GM12878 (cell line): ENCODE measurements around the gene CCDC107. TPM values are rescaled to one million over a fixed set of nuclear protein-coding genes. Genes with fewer than 3 reads are reported as not detected.
A peak's percentile ranks its signal among the peaks of the same experiment; 100 is the strongest.

ENCODE experiments used
- ESRRA ChIP-seq: IDR thresholded peaks from 2 replicates; pipeline ENCODE4 v1.6.1; 2012; ENCODE audit warnings: mild to moderate bottlenecking, low read length, improper control_type of control experiment
- HDAC2 ChIP-seq: fragments of 200-600 bp; sonication (generic); IDR thresholded peaks from 2 replicates; pipeline ENCODE4 v1.6.1; 2017
- MTA3 ChIP-seq: IDR thresholded peaks from 2 replicates; pipeline ENCODE4 v1.6.1; 2012; ENCODE audit warnings: low read length, inconsistent platforms, borderline replicate concordance
- NFXL1 ChIP-seq: fragments of 450-650 bp; IDR thresholded peaks from 2 replicates; pipeline ENCODE4 v1.6.1; 2017; ENCODE audit warnings: antibody characterized with exemption, mild to moderate bottlenecking, borderline replicate concordance
- RFX5 ChIP-seq: IDR thresholded peaks from 2 replicates; pipeline ENCODE4 v1.6.1; 2011; ENCODE audit warnings: low read depth, low read length, improper control_type of control experiment
- ZSCAN29 ChIP-seq: fragments of 450-650 bp; IDR thresholded peaks from 2 replicates; pipeline ENCODE4 v1.6.1; 2017; ENCODE audit warnings: mild to moderate bottlenecking, moderate library complexity
- polyA plus RNA-seq, 11 experiments: library from polyadenylated mRNA; depleted of rRNA in 4 of 11; unstranded in 6 of 11; stranded (reverse) in 5 of 11; fragments of >200 nt; fragmentation: Nextera tagmentation in 4 of 11; fragmentation: Illumina TruSeq in 1 of 11; extraction: Ambion mirVana in 4 of 11; extraction: Trizol in 1 of 11; gene quantifications; 1 replicate in 1 of 11; 2 replicates in 10 of 11; pipeline versions ENCODE4 v1.2.1 to v1.2.3, GENCODE V29; 2011 to 2016; ENCODE audit warnings: inconsistent platforms in 2 of 11, missing spikeins in 2 of 11, low read depth in 1 of 11
- total RNA-seq, 4 experiments: library from RNA; depleted of rRNA in 3 of 4; stranded (reverse); fragments of >200 nt in 3 of 4; fragmentation: Illumina TruSeq in 1 of 4; extraction: Trizol in 1 of 4; gene quantifications; 2 replicates each; pipeline versions ENCODE4 v1.2.1 to v1.2.3, GENCODE V29; 2013 to 2021
- TF ChIP-seq, protein P1 (sequence below): fragments of 450-650 bp; IDR thresholded peaks from 2 replicates; pipeline ENCODE4 v1.6.1; 2016; ENCODE audit warnings: mild to moderate bottlenecking
- TF ChIP-seq, protein P2 (sequence below): fragments of 450-650 bp; IDR thresholded peaks from 2 replicates; pipeline ENCODE4 v1.6.1; 2017; ENCODE audit warnings: antibody characterized with exemption, mild to moderate bottlenecking, moderate library complexity
- TF ChIP-seq, protein P3 (sequence below): fragments of 450-650 bp; IDR thresholded peaks from 2 replicates; pipeline ENCODE4 v1.6.1; 2017; ENCODE audit warnings: mild to moderate bottlenecking, moderate library complexity
- TF ChIP-seq, protein P4 (sequence below): fragments of 450-650 bp; IDR thresholded peaks from 2 replicates; pipeline ENCODE4 v1.6.1; 2018; ENCODE audit warnings: borderline replicate concordance, mild to moderate bottlenecking; ENCODE audit not compliant: partially characterized antibody
- TF ChIP-seq, protein P5 (sequence below): fragments of 450-650 bp; IDR thresholded peaks from 2 replicates; pipeline ENCODE4 v1.6.1; 2017; ENCODE audit warnings: mild to moderate bottlenecking, moderate library complexity

Gene CCDC107
- total and polyA plus RNA-seq, 10 of the 15 experiments (the other 5 are each of a cell fraction or from before 2014, with no cell fraction given), result 0.19 to 18.3 (median 10.6) TPM

DNA sequence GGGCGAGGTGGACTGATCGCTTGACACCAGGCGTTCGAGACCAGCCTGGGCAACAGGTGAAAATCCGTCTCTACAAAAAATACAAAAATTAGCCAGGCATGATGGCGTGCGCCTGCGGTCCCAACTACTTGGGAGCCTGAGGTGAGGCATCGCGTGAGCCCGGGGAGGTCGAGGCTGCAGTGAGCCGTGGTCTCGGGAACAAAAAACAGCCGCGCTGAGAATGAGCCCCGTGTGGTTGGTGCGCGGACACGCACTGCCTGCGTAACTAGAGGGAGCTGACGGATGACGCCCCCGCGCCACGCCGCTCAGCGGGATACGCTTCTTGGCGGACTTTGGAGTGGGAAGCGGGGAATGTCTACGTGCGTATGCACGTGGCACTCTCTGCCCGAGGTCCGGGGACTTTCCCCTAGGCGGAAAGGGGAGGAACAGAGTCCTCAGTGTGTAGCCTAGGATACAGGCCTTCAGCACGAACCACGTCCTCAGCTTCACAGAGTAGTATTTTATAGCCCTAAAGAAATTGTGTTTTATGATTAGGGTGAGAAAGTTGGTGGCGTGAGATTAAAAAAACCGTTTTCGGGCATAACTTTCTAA, 451 bp upstream of the CCDC107 start, which contains the start of gene RMRP (continued):
- TF ChIP-seq, protein P1, sequence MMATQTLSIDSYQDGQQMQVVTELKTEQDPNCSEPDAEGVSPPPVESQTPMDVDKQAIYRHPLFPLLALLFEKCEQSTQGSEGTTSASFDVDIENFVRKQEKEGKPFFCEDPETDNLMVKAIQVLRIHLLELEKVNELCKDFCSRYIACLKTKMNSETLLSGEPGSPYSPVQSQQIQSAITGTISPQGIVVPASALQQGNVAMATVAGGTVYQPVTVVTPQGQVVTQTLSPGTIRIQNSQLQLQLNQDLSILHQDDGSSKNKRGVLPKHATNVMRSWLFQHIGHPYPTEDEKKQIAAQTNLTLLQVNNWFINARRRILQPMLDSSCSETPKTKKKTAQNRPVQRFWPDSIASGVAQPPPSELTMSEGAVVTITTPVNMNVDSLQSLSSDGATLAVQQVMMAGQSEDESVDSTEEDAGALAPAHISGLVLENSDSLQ, result peak; percentile 78
- TF ChIP-seq NFXL1, result no peak
- TF ChIP-seq MTA3, result no peak
- TF ChIP-seq, protein P2, sequence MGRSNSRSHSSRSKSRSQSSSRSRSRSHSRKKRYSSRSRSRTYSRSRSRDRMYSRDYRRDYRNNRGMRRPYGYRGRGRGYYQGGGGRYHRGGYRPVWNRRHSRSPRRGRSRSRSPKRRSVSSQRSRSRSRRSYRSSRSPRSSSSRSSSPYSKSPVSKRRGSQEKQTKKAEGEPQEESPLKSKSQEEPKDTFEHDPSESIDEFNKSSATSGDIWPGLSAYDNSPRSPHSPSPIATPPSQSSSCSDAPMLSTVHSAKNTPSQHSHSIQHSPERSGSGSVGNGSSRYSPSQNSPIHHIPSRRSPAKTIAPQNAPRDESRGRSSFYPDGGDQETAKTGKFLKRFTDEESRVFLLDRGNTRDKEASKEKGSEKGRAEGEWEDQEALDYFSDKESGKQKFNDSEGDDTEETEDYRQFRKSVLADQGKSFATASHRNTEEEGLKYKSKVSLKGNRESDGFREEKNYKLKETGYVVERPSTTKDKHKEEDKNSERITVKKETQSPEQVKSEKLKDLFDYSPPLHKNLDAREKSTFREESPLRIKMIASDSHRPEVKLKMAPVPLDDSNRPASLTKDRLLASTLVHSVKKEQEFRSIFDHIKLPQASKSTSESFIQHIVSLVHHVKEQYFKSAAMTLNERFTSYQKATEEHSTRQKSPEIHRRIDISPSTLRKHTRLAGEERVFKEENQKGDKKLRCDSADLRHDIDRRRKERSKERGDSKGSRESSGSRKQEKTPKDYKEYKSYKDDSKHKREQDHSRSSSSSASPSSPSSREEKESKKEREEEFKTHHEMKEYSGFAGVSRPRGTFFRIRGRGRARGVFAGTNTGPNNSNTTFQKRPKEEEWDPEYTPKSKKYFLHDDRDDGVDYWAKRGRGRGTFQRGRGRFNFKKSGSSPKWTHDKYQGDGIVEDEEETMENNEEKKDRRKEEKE, result no peak
- no peak for TF ChIP-seq RFX5
- TF ChIP-seq, protein P3, sequence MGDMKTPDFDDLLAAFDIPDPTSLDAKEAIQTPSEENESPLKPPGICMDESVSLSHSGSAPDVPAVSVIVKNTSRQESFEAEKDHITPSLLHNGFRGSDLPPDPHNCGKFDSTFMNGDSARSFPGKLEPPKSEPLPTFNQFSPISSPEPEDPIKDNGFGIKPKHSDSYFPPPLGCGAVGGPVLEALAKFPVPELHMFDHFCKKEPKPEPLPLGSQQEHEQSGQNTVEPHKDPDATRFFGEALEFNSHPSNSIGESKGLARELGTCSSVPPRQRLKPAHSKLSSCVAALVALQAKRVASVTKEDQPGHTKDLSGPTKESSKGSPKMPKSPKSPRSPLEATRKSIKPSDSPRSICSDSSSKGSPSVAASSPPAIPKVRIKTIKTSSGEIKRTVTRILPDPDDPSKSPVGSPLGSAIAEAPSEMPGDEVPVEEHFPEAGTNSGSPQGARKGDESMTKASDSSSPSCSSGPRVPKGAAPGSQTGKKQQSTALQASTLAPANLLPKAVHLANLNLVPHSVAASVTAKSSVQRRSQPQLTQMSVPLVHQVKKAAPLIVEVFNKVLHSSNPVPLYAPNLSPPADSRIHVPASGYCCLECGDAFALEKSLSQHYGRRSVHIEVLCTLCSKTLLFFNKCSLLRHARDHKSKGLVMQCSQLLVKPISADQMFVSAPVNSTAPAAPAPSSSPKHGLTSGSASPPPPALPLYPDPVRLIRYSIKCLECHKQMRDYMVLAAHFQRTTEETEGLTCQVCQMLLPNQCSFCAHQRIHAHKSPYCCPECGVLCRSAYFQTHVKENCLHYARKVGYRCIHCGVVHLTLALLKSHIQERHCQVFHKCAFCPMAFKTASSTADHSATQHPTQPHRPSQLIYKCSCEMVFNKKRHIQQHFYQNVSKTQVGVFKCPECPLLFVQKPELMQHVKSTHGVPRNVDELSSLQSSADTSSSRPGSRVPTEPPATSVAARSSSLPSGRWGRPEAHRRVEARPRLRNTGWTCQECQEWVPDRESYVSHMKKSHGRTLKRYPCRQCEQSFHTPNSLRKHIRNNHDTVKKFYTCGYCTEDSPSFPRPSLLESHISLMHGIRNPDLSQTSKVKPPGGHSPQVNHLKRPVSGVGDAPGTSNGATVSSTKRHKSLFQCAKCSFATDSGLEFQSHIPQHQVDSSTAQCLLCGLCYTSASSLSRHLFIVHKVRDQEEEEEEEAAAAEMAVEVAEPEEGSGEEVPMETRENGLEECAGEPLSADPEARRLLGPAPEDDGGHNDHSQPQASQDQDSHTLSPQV, result peak; percentile 58; the same call in 1 of the 2 replicates
- no peak; the same call in 1 of the 2 replicates for TF ChIP-seq ESRRA
- TF ChIP-seq, protein P4, sequence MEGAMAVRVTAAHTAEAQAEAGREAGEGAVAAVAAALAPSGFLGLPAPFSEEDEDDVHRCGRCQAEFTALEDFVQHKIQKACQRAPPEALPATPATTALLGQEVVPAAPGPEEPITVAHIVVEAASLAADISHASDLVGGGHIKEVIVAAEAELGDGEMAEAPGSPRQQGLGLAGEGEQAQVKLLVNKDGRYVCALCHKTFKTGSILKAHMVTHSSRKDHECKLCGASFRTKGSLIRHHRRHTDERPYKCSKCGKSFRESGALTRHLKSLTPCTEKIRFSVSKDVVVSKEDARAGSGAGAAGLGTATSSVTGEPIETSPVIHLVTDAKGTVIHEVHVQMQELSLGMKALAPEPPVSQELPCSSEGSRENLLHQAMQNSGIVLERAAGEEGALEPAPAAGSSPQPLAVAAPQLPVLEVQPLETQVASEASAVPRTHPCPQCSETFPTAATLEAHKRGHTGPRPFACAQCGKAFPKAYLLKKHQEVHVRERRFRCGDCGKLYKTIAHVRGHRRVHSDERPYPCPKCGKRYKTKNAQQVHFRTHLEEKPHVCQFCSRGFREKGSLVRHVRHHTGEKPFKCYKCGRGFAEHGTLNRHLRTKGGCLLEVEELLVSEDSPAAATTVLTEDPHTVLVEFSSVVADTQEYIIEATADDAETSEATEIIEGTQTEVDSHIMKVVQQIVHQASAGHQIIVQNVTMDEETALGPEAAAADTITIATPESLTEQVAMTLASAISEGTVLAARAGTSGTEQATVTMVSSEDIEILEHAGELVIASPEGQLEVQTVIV, result no peak
- peak; percentile 97 for TF ChIP-seq ZSCAN29
- TF ChIP-seq, protein P5, sequence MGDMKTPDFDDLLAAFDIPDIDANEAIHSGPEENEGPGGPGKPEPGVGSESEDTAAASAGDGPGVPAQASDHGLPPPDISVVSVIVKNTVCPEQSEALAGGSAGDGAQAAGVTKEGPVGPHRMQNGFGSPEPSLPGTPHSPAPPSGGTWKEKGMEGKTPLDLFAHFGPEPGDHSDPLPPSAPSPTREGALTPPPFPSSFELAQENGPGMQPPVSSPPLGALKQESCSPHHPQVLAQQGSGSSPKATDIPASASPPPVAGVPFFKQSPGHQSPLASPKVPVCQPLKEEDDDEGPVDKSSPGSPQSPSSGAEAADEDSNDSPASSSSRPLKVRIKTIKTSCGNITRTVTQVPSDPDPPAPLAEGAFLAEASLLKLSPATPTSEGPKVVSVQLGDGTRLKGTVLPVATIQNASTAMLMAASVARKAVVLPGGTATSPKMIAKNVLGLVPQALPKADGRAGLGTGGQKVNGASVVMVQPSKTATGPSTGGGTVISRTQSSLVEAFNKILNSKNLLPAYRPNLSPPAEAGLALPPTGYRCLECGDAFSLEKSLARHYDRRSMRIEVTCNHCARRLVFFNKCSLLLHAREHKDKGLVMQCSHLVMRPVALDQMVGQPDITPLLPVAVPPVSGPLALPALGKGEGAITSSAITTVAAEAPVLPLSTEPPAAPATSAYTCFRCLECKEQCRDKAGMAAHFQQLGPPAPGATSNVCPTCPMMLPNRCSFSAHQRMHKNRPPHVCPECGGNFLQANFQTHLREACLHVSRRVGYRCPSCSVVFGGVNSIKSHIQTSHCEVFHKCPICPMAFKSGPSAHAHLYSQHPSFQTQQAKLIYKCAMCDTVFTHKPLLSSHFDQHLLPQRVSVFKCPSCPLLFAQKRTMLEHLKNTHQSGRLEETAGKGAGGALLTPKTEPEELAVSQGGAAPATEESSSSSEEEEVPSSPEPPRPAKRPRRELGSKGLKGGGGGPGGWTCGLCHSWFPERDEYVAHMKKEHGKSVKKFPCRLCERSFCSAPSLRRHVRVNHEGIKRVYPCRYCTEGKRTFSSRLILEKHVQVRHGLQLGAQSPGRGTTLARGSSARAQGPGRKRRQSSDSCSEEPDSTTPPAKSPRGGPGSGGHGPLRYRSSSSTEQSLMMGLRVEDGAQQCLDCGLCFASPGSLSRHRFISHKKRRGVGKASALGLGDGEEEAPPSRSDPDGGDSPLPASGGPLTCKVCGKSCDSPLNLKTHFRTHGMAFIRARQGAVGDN, result peak; percentile 99
- no peak for TF ChIP-seq HDAC2
